ENCODE data around the gene HES3.

HES3 gene

DNA sequence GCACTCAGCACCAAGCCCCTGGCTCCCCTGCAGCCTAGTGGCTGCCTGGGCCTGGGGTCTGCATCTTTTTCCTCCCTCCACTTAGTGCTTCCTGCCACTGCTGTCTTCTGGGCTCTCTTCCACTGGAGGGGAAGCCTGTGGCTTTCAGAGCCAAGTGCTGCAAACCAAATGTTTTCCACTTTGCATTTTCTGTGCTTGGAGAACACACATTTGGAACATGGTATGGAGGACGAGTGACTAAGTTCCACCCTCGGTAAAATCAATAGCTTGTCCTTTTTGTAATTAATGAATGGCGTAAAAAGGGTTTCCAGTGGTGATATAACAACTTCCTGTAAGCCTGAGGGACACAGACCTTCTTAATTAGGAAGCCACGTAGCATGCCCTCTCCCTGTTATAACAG is 27.0 kb downstream of the HES3 start:
- no peak for DNase-seq (ENCODE audit: low spot score in 2 of 2)
- Mint-ChIP-seq H3K9me3 (no peaks in the 10 kb centered on the region), H3K4me1 (no peaks in the 10 kb centered on the region), H3K27me3 (no peaks in the 10 kb centered on the region), H3K36me3 (no peaks in the 10 kb centered on the region), H3K4me3 (no peak overlapping the region), H3K27ac (no peak overlapping the region)
- ATAC-seq (ENCODE audit: low read depth) = no peak

DNA sequence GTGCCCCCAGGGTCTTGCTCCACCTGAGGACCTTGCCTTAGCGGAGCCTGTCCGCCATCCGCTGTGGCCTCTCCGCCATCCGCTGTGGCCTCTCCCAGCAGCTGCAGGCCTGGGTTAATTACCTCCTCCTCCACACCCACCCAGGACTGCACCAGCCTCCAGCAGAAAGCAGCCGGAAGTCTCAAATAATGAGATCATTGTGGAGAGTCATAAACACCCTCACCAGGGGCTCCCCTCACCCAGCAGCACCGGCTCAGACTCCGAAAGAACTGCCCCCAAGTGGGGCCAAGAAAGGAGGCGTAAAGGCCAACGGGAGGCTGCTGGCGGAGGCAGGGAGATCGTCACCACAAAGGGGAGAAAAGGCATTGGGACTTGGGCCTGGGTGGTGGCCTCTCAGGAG is 27.6 kb downstream of the HES3 start:
- no peaks in the 10 kb centered on the region for H3K9me3 Mint-ChIP-seq
- ATAC-seq (ENCODE audit: low read depth) (no peak), DNase-seq (ENCODE audit: low spot score in 2 of 2) (no peak)
- H3K36me3 Mint-ChIP-seq = no peaks in the 10 kb centered on the region
- no peak overlapping the region for H3K27ac Mint-ChIP-seq
- H3K4me1 Mint-ChIP-seq = no peaks in the 10 kb centered on the region
- no peak overlapping the region for H3K4me3 Mint-ChIP-seq
- no peaks in the 10 kb centered on the region for H3K27me3 Mint-ChIP-seq

DNA sequence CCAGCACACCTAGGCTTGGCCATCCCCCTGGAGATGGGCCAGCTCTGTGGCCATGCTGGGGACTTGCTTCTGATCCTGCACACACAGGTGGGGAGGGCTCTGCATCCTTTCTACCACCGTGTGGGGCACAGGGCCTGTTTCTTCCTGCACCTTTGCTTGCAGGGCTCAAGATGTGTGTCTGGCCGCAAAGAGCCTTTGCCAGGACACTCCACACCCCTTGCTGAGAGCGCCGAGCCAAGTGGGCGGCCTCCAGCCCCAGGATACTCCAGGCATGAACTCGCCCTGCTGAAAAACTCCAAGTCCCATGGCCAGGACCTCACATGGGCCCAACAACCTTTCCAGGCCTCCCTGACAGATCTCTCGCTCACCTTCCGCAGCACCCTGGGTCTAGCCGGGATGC is 28.5 kb downstream of the HES3 start:
- H3K9me3 Mint-ChIP-seq = no peaks in the 10 kb centered on the region
- no peaks in the 10 kb centered on the region for H3K4me1 Mint-ChIP-seq
- no peaks in the 10 kb centered on the region for H3K27me3 Mint-ChIP-seq
- H3K4me3 Mint-ChIP-seq = no peak overlapping the region
- ATAC-seq (ENCODE audit: low read depth) (no peak), DNase-seq (ENCODE audit: low spot score in 2 of 2) (no peak)
- no peak overlapping the region for H3K27ac Mint-ChIP-seq
- no peaks in the 10 kb centered on the region for H3K36me3 Mint-ChIP-seq

DNA sequence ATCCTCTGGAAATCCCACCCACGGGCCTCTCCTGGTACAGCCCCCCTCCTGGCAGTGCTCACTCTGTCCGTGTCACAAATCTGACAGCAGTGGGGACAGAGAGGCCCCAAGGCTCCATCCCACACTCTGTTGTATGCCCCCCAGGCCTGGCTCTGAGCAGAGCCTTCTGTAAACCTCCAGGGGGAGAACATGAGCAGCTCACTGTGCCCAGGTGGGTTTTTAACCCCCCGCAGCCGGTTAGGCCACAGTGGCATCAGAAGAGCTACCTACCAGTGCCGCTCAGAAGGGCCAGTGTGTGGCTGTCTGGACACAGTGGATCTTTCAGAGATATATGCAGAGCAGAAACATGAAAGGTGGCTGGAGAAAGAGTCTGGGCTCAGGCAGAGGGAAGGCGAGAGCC is 28.9 kb downstream of the HES3 start:
- DNase-seq (ENCODE audit: low spot score in 2 of 2) = no peak
- no peaks in the 10 kb centered on the region for H3K4me1 Mint-ChIP-seq
- no peaks in the 10 kb centered on the region for H3K36me3 Mint-ChIP-seq
- no peak overlapping the region for H3K4me3 Mint-ChIP-seq
- no peak overlapping the region for H3K27ac Mint-ChIP-seq
- no peaks in the 10 kb centered on the region for H3K27me3 Mint-ChIP-seq
- ATAC-seq (ENCODE audit: low read depth) = no peak
- no peaks in the 10 kb centered on the region for H3K9me3 Mint-ChIP-seq

DNA sequence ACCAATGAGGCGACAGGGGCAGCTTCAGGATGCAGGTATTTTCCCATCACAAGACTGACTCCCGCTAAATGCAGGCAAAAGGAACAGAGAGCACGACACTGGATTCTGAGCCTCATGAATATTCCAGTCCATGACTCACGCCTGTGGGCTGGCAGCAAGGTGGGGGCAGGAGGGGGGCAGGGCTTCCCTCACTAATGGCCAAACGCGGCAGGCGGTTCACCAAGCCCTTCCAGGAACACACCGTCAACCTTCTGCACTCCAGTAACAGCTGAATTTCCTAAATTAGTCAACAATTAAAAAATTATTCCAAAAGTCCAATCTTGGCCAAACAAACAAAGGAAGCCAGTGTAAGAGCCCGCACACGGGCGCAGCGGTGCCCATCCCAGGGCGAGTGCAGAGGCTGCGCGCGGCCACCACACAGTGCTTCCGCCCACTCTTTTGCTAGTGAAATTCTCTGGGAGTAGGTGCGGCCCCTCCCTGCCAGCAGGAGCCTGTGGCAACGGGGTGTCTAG is 29.5 kb downstream of the HES3 start:
- Mint-ChIP-seq H3K9me3 (no peaks in the 10 kb centered on the region), H3K4me1 (no peaks in the 10 kb centered on the region), H3K27me3 (no peaks in the 10 kb centered on the region), H3K27ac (no peak overlapping the region), H3K4me3 (no peak overlapping the region), H3K36me3 (no peaks in the 10 kb centered on the region)
- ATAC-seq (ENCODE audit: low read depth) (no peak), DNase-seq (ENCODE audit: low spot score in 2 of 2) (no peak)

DNA sequence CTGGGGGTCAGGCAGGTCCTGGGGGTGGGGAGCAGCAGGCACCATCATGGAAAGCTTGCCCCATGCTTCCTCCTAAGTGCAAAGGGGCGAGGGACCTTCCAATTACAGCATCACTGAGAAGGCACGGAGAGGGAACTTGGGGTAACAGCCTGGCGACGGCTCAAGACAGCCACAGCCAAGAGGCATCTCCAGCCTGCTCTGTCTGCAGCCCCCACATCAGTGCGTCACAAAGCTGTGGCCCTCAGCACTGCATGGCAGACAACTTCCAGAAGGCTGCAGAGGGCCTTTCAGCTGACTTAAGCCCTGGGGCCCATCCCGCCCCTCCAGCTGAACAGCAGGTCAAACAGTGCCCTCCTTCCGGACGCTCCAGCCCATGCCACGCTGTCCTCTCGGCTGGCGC is 30.1 kb downstream of the HES3 start:
- H3K27ac Mint-ChIP-seq = no peak overlapping the region
- no peaks in the 10 kb centered on the region for H3K27me3 Mint-ChIP-seq
- ATAC-seq (ENCODE audit: low read depth) = no peak

DNA sequence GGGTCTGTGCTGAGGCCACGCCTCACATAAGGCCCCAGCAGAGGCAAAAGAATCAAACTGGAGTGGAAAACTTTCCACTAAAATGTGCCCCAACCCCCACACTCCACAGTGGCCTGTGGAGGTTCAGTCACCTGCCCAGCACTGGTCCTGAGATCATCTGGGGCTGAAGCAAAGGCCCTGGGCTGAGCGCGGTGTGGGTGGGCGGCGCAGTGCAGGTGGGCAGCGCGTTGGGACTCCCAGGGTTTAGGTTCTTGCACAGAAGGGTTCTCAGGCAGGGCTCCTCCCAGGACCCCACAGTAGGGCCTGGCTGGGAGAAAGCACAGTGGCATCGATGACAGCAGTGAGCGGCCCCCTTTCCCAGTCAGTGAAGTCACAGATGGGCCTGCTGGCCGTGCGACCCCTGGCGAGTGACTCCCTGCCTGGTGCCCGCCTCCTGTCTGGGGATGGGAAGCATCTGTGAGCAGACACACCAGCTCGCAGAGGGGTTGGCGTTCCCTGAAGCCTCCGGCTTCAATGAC is 30.7 kb downstream of the HES3 start:
- no peak overlapping the region for H3K27ac Mint-ChIP-seq
- H3K36me3 Mint-ChIP-seq = no peaks in the 10 kb centered on the region
- no peak for ATAC-seq (ENCODE audit: low read depth)
- H3K4me3 Mint-ChIP-seq = no peak overlapping the region
- H3K27me3 Mint-ChIP-seq = no peaks in the 10 kb centered on the region
- no peaks in the 10 kb centered on the region for H3K4me1 Mint-ChIP-seq
- no peak for DNase-seq (ENCODE audit: low spot score in 2 of 2)
- no peaks in the 10 kb centered on the region for H3K9me3 Mint-ChIP-seq

More for the DNA sequence above, 30.1 kb downstream of the HES3 start:
- no peak overlapping the region for H3K4me3 Mint-ChIP-seq
- no peak for DNase-seq (ENCODE audit: low spot score in 2 of 2)
- no peaks in the 10 kb centered on the region for H3K9me3 Mint-ChIP-seq
- H3K4me1 Mint-ChIP-seq = no peaks in the 10 kb centered on the region
- no peaks in the 10 kb centered on the region for H3K36me3 Mint-ChIP-seq

DNA sequence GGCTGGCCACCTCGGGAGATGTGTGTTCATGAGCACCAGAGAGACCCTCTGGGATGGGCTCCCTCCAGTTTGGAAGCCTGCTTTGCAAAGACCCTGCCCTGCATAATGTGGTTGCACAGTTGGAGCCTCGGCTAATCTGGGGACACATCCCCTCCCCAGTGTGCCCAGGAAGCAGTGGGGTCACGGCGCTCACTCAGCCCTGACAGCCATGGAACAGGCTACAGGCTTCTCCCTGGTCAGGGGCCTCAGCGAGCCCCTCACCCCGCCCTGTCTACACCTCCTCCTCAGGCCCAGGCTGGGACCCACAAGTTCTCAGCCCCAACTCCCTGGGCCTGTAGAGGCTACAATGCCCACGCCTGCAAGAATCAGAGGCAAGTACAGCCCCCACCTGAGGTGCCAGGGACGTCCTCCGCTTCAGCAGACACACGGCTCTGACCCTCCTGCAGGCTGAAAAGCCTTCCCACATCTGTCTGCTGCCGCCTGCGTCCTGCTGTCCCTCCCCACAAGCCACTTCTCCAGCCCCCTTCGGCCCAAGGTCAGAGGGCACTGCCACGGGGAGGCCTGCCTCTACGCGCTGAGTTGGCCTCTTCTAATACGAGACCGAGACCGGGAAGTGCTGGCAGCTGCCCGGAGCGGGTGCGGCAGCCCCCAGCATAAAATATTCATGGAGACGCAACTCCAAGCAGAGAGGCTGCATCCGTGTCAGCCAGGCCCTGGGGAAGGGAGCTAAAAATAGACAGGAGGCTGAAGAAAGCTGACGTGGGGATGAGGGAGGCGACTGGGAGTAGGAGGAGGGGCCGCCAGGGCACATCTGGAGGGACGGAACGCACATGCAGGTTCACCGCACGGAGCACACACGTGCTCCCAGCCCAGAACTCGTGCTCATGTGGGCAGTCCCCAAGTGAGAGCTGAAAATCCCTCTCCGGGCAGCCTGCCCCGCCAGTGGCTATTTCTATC is 32.1 kb downstream of the HES3 start:
- H3K27me3 Mint-ChIP-seq = no peaks in the 10 kb centered on the region
- H3K4me1 Mint-ChIP-seq = no peaks in the 10 kb centered on the region
- no peak overlapping the region for H3K27ac Mint-ChIP-seq
- no peak for DNase-seq (ENCODE audit: low spot score in 2 of 2)
- no peak for ATAC-seq (ENCODE audit: low read depth)
- H3K4me3 Mint-ChIP-seq = no peak overlapping the region
- H3K9me3 Mint-ChIP-seq = no peaks in the 10 kb centered on the region
- H3K36me3 Mint-ChIP-seq = no peaks in the 10 kb centered on the region

DNA sequence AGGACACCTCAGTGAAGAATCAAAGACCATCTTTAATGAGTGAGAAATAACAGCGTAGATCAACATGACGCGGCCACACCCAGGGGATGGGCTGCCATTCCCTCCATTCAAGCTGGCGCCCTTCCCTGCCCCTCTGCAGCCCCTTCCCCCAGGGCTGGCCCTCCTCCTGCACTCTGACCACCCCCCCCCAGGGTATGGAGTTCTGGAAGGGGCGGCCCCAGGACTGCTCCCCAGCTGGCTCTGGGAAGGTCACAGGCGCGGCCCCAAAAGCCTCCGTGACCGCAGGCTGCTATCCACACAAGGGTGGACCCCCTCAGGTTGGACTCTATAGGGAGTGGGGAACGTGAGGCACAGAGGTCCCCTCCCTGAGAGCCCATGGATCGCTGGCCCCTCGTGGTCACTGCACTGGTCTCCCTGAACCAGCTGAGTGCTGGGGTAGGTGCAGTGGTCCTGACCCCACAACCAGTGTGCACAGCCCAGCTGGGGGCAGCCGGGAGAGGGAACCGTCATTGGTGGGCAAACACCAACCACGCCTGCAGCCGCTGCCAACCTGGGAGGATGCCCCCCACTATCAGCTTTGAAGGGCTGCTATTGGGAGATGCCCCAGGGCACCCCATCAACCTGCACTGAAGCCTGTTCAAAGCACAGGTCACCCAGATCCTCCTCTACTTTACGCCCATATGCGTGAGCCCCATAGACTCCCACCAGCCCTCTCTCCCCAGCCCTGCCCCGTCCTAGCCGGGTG is 33.0 kb downstream of the HES3 start:
- no peaks in the 10 kb centered on the region for H3K4me1 Mint-ChIP-seq
- no peaks in the 10 kb centered on the region for H3K27me3 Mint-ChIP-seq
- no peak for DNase-seq (ENCODE audit: low spot score in 2 of 2)
- H3K9me3 Mint-ChIP-seq = no peaks in the 10 kb centered on the region
- H3K36me3 Mint-ChIP-seq = no peaks in the 10 kb centered on the region
- H3K27ac Mint-ChIP-seq = no peak overlapping the region
- no peak overlapping the region for H3K4me3 Mint-ChIP-seq
- no peak for ATAC-seq (ENCODE audit: low read depth)

DNA sequence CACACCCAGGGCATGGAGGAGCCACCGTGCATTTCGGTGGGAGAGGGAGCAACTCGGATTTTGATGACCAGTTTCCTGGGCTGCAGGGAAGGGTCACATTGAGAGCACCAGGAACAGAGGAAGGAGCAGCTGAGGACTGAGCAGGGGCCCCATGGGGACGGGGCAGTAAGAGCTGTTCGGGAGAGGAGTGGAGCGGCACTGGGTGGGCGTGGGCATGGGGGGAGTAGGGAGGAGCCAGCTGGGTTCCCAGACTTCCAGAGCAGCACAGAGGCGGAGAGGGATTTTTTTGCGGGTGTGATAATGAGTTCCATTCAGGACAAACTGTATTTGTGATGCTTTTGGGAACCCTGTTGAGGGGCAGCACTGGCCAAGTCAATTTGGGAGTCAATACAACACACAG is 34.3 kb downstream of the HES3 start:
- ATAC-seq (ENCODE audit: low read depth) = no peak

DNA sequence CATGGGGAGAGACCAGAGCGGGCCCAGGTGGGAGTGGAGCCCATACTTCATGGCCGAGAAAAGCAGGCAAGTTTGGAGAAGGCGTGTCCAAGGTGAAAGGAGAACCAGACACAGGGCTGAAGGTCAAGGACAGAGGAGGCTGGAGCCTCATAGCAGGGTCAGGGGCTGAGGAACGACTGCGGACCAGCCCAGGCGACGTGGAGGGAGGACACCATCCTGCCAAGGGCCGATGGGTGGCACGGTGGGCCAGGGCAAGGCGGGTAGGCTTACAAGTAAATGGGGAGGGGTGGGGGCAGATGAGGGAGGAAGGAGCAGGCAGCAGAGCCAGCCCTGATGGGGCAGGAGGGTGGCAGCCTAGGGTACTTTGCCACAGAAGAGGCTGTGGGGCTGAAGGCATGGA is 35.1 kb downstream of the HES3 start:
- H3K27ac Mint-ChIP-seq = no peak overlapping the region

More for the DNA sequence above, 34.3 kb downstream of the HES3 start:
- Mint-ChIP-seq H3K9me3 (no peaks in the 10 kb centered on the region), H3K4me3 (no peak overlapping the region), H3K27ac (no peak overlapping the region), H3K4me1 (no peaks in the 10 kb centered on the region), H3K27me3 (no peaks in the 10 kb centered on the region), H3K36me3 (no peaks in the 10 kb centered on the region)
- no peak for DNase-seq (ENCODE audit: low spot score in 2 of 2)

DNA sequence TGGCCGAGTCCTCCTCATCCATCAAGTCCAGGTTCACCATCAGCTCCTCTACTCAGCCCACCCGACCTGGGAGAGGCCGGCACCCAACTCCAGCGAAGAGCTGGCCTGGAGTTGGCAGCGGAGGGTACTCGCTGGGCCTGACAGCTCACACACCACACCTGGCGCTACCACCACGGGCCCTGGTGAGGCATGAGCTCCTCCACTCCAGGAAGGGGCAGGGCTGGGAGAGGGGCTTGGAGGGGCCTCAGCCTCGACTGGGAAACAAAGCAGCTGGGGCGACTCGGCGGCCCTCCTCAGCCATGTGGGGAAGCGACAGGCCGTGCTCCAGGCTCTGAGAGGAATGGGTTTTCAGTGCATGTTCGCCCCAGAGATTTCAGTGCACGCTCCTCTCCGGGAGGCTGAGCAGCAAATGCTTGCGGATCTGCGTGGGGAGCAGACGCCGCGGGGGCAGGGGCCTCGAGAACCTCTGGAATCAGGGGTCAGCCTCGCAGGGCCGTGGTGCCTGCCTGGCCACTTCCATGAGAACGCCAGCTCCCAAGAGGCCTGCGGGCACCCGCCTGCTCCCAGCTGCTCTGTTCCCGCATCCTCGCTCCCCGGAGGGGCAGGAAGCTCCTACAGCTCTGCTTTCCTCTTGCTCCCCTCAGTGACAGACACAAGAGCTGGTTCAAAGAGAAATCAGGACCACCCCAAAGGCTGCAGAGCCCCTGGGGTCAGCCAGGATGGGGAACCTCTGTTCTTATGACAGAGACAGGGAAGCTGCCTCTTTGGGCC is 35.8 kb downstream of the HES3 start:
- no peak overlapping the region for H3K27ac Mint-ChIP-seq
- no peaks in the 10 kb centered on the region for H3K27me3 Mint-ChIP-seq
- H3K36me3 Mint-ChIP-seq = no peaks in the 10 kb centered on the region
- ATAC-seq (ENCODE audit: low read depth) (no peak), DNase-seq (ENCODE audit: low spot score in 2 of 2) (no peak)
- no peaks in the 10 kb centered on the region for H3K9me3 Mint-ChIP-seq
- no peak overlapping the region for H3K4me3 Mint-ChIP-seq
- H3K4me1 Mint-ChIP-seq = no peaks in the 10 kb centered on the region

More for the DNA sequence above, 35.1 kb downstream of the HES3 start:
- Mint-ChIP-seq H3K4me3 (no peak overlapping the region), H3K36me3 (no peaks in the 10 kb centered on the region), H3K4me1 (no peaks in the 10 kb centered on the region), H3K9me3 (no peaks in the 10 kb centered on the region), H3K27me3 (no peaks in the 10 kb centered on the region)
- ATAC-seq (ENCODE audit: low read depth) (no peak), DNase-seq (ENCODE audit: low spot score in 2 of 2) (no peak)

DNA sequence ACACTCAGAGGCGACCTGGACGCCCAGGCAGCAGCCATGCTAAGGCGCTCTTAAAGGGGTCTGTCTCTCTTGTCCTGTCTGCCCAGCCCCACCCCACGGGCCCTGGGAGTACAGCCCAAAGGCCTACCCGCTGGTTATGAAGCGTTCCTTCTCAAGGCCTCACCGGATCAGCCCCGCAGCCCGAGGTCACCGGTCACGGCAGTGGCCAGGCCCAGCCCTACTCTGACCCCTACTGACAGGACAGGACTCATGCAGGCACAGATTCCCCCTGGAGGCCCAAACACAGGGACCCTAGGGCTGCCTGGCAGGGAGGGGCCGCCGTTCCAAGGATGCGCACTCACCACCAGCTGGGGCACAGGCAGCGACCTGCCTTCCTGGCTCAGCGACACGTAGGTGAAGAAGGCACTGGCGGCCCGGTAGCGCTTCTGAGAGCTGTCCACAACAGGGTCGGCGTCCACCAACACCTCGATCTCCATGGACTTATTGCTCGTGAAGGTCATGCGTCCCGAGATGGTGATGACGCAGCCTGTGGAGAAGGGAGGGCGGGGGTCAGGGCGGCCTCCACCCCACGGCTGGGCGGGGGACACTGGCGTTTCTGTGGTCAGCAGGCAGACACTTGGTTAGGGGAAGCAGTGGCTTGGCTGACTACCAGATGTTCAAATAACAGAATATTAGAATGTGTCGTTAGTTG is 36.9 kb downstream of the HES3 start:
- no peaks in the 10 kb centered on the region for H3K27me3 Mint-ChIP-seq
- ATAC-seq (ENCODE audit: low read depth) (no peak), DNase-seq (ENCODE audit: low spot score in 2 of 2) (no peak)
- H3K36me3 Mint-ChIP-seq = no peaks in the 10 kb centered on the region
- H3K4me1 Mint-ChIP-seq = no peaks in the 10 kb centered on the region
- H3K27ac Mint-ChIP-seq = no peak overlapping the region
- no peaks in the 10 kb centered on the region for H3K9me3 Mint-ChIP-seq
- no peak overlapping the region for H3K4me3 Mint-ChIP-seq
